Mucosa of rectum (tissue), 2 donors: Measurements from ENCODE around the gene SCD.

ENCODE experiments used
- H3K27ac ChIP-seq, 2 donors: one replicate each; pipeline ENCODE4 v1.7.0; 2013; ENCODE audit warnings: inconsistent platforms in 2 of 2, low read depth in 2 of 2, low read length in 2 of 2
- H3K27me3 ChIP-seq, 2 donors: one replicate each; pipeline ENCODE4 v1.7.0; 2013; ENCODE audit warnings: low read length in 2 of 2; ENCODE audit not compliant: control insufficient read depth in 2 of 2, insufficient read depth in 2 of 2
- H3K36me3 ChIP-seq, 2 donors: one replicate each; pipeline ENCODE4 v1.7.0; 2013; ENCODE audit warnings: low read length in 2 of 2; ENCODE audit not compliant: control insufficient read depth in 2 of 2, insufficient read depth in 2 of 2
- H3K4me1 ChIP-seq, 2 donors: one replicate each; pipeline ENCODE4 v1.7.0; 2013; ENCODE audit warnings: low read length in 2 of 2, mild to moderate bottlenecking in 1 of 2; ENCODE audit not compliant: control insufficient read depth in 2 of 2, insufficient read depth in 2 of 2
- H3K4me3 ChIP-seq, 2 donors: one replicate each; pipeline ENCODE4 v1.7.0; 2013; ENCODE audit warnings: low read length in 2 of 2
- H3K9ac ChIP-seq, 2 donors: one replicate each; pipeline ENCODE4 v1.7.0; 2013; ENCODE audit warnings: low read length in 2 of 2, low read depth in 1 of 2, mild to moderate bottlenecking in 1 of 2
- H3K9me3 ChIP-seq, 2 donors: one replicate each; pipeline ENCODE4 v1.7.0; 2013; ENCODE audit warnings: low read length in 2 of 2; ENCODE audit not compliant: control insufficient read depth in 2 of 2
- donor health status: healthy.
- donor health status: Normal muscosa, but diverticular disease.

The SCD gene

GRCh38 chr10:100319707-100320402, 27.2 kb upstream of the SCD start:
- Histone ChIP-seq H3K9me3 (no peaks in the 10 kb centered on the region), H3K36me3 (no peaks in the 10 kb centered on the region), H3K9ac (no peak overlapping the region), H3K4me1 (no peaks in the 10 kb centered on the region), H3K27ac (no peak overlapping the region), H3K27me3 (peaks cover 2 to 14% of the 10 kb centered on the region in 2 donors), H3K4me3 (no peak overlapping the region)

- no peak overlapping the region for H3K4me3 ChIP-seq
- H3K36me3 ChIP-seq: no peaks in the 10 kb centered on the region
- H3K9me3 ChIP-seq: no peaks in the 10 kb centered on the region
- H3K27me3 ChIP-seq: peaks cover 3 to 4% of the 10 kb centered on the region in 2 donors
- H3K4me1 ChIP-seq: no peaks in the 10 kb centered on the region
- no peak overlapping the region for H3K9ac ChIP-seq
- no peak overlapping the region for H3K27ac ChIP-seq
These were observed 21.9 kb upstream of the SCD start for GRCh38 chr10:100325158-100325557.

GRCh38 chr10:100327007-100327717, 19.9 kb upstream of the SCD start:
- H3K4me3 ChIP-seq: no peak overlapping the region
- H3K27ac ChIP-seq: no peak overlapping the region

GRCh38 chr10:100327718-100328009, 19.4 kb upstream of the SCD start:
- Histone ChIP-seq H3K9ac (no peak overlapping the region), H3K36me3 (no peaks in the 10 kb centered on the region), H3K27me3 (peaks cover 6 to 8% of the 10 kb centered on the region in 2 donors), H3K27ac (no peak overlapping the region), H3K4me3 (no peak overlapping the region), H3K4me1 (no peaks in the 10 kb centered on the region), H3K9me3 (no peaks in the 10 kb centered on the region)

More at GRCh38 chr10:100327007-100327717, 19.9 kb upstream of the SCD start:
- Histone ChIP-seq H3K36me3 (no peaks in the 10 kb centered on the region), H3K4me1 (no peaks in the 10 kb centered on the region), H3K9me3 (no peaks in the 10 kb centered on the region), H3K27me3 (peaks cover 4 to 8% of the 10 kb centered on the region in 2 donors), H3K9ac (no peak overlapping the region)

- Histone ChIP-seq H3K9ac (no peak overlapping the region), H3K36me3 (no peaks in the 10 kb centered on the region), H3K4me3 (no peak overlapping the region), H3K9me3 (no peaks in the 10 kb centered on the region), H3K4me1 (no peaks in the 10 kb centered on the region), H3K27ac (no peak overlapping the region), H3K27me3 (peaks cover 6 to 8% of the 10 kb centered on the region in 2 donors)
These were observed 18.8 kb upstream of the SCD start for GRCh38 chr10:100328198-100328597.

GRCh38 chr10:100330079-100330478, 17.0 kb upstream of the SCD start, which contains the start of gene PKD2L1:
TSS of gene PKD2L1 (minus strand) at chr10:100330228. CDS start at chr10:100330103, 125 bp downstream.
- Histone ChIP-seq H3K4me3 (no peak within 1 kb of the TSS), H3K27me3 (peaks cover 3 to 8% of the 10 kb centered on the region in 2 donors), H3K9ac (no peak within 1 kb of the TSS), H3K4me1 (no peaks in the 10 kb centered on the region), H3K9me3 (no peaks in the 10 kb centered on the region), H3K36me3 (no peaks in the 10 kb centered on the region), H3K27ac (no peak within 1 kb of the TSS)

DNA sequence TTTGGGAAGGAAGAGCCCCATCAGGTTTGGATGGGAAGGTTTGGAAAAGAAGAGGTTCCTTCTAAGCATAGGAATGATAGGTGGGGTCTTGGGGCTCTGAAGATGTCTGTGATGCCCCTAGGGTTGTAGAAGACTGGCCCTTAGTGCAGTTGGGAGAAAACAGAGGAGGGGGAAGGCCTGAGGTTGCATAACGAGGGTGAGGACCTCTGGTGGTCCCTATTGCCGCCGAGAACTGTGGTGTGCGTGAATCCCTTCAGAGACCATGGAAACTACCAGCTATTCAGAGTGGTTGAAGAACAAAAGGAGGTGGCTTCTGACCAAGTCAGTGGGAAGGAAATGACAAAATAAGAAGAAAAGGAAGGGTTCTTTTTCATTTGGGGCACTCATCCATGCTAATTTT, 13.9 kb upstream of the SCD start:
- Histone ChIP-seq H3K4me1 (no peaks in the 10 kb centered on the region), H3K27me3 (peaks cover 3 to 10% of the 10 kb centered on the region in 2 donors), H3K9ac (no peak overlapping the region), H3K9me3 (no peaks in the 10 kb centered on the region), H3K27ac (no peak overlapping the region), H3K36me3 (no peaks in the 10 kb centered on the region), H3K4me3 (no peak overlapping the region)

DNA sequence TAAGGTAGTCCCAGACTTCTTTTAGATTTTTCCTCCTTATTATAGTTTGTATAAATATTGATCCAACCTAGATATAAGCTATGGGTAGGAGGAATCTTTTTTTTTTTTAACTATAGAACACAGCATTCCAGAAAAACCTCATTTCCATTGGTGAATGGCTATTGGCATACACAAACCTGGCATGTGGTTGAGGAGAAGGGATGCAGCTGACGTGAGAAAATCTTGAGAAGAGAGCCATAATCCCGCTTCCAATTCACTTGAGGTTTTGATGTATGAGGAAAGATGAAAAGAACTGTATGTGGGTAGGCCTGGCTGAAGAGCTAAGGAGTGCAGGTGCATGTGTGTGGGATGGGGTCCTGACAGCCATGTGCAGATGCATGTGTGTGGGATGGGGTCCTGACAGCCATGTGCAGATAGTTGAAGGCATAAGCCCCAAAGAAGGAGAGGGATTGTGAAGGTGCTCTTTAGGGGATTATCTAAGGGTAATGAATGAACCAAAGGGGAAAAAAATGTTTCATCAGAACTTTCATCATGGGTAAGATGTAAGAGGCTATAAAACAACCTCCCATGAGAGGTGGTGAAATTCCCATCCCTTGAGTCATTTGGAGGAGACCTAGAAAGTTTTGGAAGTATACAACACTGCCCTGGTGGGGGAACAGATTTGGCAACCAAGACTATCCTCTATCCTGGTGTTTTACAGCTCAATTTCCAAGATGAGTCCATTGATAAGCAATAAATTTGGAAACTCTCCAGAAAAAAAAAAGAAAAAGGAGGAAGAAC, 13.2 kb upstream of the SCD start:
- no peaks in the 10 kb centered on the region for H3K9me3 ChIP-seq
- peaks cover 0 to 2% of the 10 kb centered on the region in 2 donors for H3K4me1 ChIP-seq
- H3K36me3 ChIP-seq: no peaks in the 10 kb centered on the region
- no peak overlapping the region for H3K4me3 ChIP-seq
- no peak overlapping the region for H3K9ac ChIP-seq
- peaks cover 3 to 10% of the 10 kb centered on the region in 2 donors for H3K27me3 ChIP-seq
- H3K27ac ChIP-seq: no peak overlapping the region

GRCh38 chr10:100334762-100335161, 12.3 kb upstream of the SCD start:
- no peak overlapping the region for H3K27ac ChIP-seq

More at GRCh38 chr10:100334762-100335161, 12.3 kb upstream of the SCD start:
- Histone ChIP-seq H3K9me3 (no peaks in the 10 kb centered on the region), H3K27me3 (peaks cover 3 to 10% of the 10 kb centered on the region in 2 donors), H3K9ac (no peak overlapping the region), H3K4me1 (peaks cover 0 to 2% of the 10 kb centered on the region in 2 donors), H3K4me3 (no peak overlapping the region), H3K36me3 (no peaks in the 10 kb centered on the region)
